GM18505 (cell line): Measurements from ENCODE around the gene CHD2.

Experiments
- ATAC-seq: cut with Tn5 transposase; IDR thresholded peaks from one replicate; pipeline ENCODE4 v1.9.1; 2021; ENCODE audit not compliant: unreplicated experiment
- POLR2A ChIP-seq: IDR thresholded peaks from 4 replicates; pipeline ENCODE4 v1.6.1; 2011; ENCODE audit warnings: borderline replicate concordance; ENCODE audit not compliant: insufficient read depth, insufficient read length; ENCODE audit errors: extremely low read depth

The CHD2 gene

GRCh38 chr15:92891533-92892200 is 8.5 kb upstream of the CHD2 start:
- no peak for ATAC-seq

GRCh38 chr15:92892201-92892555 is 7.9 kb upstream of the CHD2 start:
- no peak for ATAC-seq

More at GRCh38 chr15:92891533-92892200, 8.5 kb upstream of the CHD2 start:
- no peak for TF ChIP-seq POLR2A

GRCh38 chr15:92893200-92893599 is 6.9 kb upstream of the CHD2 start:
- TF ChIP-seq POLR2A, result no peak
- no peak for ATAC-seq

More at GRCh38 chr15:92892201-92892555, 7.9 kb upstream of the CHD2 start:
- TF ChIP-seq POLR2A, result no peak

- ATAC-seq, result no peak
- TF ChIP-seq POLR2A, result no peak
These were observed 3.6 kb upstream of the CHD2 start for GRCh38 chr15:92896561-92896960.

- no peak for ATAC-seq
- TF ChIP-seq POLR2A, result no peak
These were observed 2.5 kb upstream of the CHD2 start for GRCh38 chr15:92897620-92898019.

GRCh38 chr15:92898988-92899582 is 1.0 kb upstream of the CHD2 start:
- ATAC-seq, result no peak

GRCh38 chr15:92899601-92899947 is 550 bp upstream of the CHD2 start:
- TF ChIP-seq POLR2A, result no peak
- no peak for ATAC-seq

More at GRCh38 chr15:92898988-92899582, 1.0 kb upstream of the CHD2 start:
- TF ChIP-seq POLR2A, result no peak

- ATAC-seq, result no peak
These were observed 577 bp downstream of the CHD2 start for GRCh38 chr15:92900731-92901071.

GRCh38 chr15:92901072-92901761 is 1.1 kb downstream of the CHD2 start:
- no peak for ATAC-seq
- TF ChIP-seq POLR2A, result no peak

More at GRCh38 chr15:92900731-92901071, 577 bp downstream of the CHD2 start:
- no peak for TF ChIP-seq POLR2A

- TF ChIP-seq POLR2A, result no peak
- no peak for ATAC-seq
These were observed 1.9 kb downstream of the CHD2 start for GRCh38 chr15:92901995-92902394.

- TF ChIP-seq POLR2A, result no peak
- ATAC-seq, result no peak
These were observed 2.8 kb downstream of the CHD2 start for GRCh38 chr15:92902737-92903593.

- ATAC-seq, result no peak
These were observed 3.5 kb downstream of the CHD2 start for GRCh38 chr15:92903631-92903965.

GRCh38 chr15:92903966-92904721 is 4.0 kb downstream of the CHD2 start:
- peak; percentile 79 for ATAC-seq
- peak; percentile 94 for TF ChIP-seq POLR2A

More at GRCh38 chr15:92903631-92903965, 3.5 kb downstream of the CHD2 start:
- TF ChIP-seq POLR2A, result no peak

GRCh38 chr15:92904722-92905571 is 4.8 kb downstream of the CHD2 start:
- TF ChIP-seq POLR2A, result no peak
- no peak for ATAC-seq
